ENCODE results near the gene FBXO47.
"Not testable (repeated sequence)": the region's sequence is repeated elsewhere in the genome, so short reads cannot be mapped to it uniquely, and the experiment has no call there.

Gene FBXO47

DNA sequence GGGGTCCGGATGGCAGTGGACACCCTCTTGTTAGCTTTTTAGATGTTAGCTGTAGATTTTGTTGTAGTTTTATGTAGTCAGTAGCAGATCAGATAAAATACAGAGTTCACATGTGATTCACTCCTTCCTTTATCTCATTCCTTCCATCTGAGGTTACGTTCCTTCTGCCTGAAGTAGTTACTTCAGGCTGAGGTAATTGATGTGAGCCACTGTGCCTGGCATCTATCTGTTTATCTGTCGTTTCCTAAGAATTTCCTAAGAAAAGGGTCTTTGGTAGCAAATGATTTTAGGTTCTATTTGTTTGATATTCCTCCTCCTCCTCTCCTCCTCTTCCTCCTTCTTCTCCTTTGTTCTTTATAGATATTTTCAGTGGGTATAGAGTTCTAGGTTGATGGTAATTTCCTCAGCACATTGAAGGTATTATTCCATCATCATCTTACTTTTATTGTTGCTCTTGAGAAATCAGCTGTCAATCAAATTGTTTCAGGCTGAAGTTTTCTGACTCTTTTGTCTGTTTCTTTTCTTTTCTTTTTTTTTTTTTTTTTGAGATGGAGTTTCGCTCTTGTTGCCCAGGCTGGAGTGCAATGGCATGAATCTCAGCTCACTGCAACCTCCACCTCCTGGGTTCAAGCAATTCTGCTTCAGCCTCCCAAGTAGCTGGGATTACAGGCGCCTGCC lies 29.6 kb upstream of the FBXO47 start:
- TF ChIP-seq, protein P1, sequence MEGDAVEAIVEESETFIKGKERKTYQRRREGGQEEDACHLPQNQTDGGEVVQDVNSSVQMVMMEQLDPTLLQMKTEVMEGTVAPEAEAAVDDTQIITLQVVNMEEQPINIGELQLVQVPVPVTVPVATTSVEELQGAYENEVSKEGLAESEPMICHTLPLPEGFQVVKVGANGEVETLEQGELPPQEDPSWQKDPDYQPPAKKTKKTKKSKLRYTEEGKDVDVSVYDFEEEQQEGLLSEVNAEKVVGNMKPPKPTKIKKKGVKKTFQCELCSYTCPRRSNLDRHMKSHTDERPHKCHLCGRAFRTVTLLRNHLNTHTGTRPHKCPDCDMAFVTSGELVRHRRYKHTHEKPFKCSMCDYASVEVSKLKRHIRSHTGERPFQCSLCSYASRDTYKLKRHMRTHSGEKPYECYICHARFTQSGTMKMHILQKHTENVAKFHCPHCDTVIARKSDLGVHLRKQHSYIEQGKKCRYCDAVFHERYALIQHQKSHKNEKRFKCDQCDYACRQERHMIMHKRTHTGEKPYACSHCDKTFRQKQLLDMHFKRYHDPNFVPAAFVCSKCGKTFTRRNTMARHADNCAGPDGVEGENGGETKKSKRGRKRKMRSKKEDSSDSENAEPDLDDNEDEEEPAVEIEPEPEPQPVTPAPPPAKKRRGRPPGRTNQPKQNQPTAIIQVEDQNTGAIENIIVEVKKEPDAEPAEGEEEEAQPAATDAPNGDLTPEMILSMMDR (IDR thresholded peaks at IDR 0.05; ENCODE audit: extremely low read depth, missing control alignments), result no peak
- no peak for DNase-seq (ENCODE audit: low spot score)

DNA sequence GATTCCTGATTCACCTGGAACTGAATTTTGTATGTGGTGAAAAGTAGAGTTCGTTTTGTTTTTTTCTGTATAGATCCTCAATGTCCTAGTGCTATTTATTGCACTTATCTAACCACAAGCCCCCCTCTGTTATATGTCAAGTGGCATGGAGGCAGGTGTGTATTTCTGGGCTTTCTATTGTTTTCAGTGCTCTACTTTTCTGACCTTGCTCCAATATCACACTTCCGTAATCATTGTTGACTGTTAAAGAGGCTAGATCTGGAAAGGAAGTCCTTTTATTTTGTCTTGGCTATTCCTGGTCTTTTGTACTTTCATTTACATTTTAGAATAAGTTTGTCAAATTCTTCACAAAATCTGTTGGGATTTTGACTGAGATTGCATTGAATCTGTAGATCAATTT lies 26.8 kb upstream of the FBXO47 start:
- DNase-seq (ENCODE audit: low spot score), result no peak
- TF ChIP-seq, protein P1 (IDR thresholded peaks at IDR 0.05; ENCODE audit: extremely low read depth, missing control alignments), result no peak

DNA sequence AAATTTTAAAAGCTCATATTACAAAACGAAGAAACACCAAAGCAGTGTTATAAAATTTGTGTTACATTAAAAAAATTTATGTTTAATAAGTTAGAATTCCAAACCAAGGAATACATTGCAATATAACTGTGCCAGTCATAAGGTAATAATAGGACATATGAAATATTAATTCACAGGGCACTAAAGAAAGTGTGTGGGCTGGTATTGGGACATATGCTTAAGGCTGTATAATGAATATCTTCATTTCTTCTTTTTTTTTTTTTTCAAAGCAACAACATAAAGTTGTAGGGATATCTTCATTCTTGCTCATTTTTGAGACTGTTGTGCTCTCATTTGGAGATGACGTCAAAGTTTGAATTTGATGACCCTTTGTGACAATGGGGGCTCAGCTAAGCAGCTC lies 17.5 kb upstream of the FBXO47 start:
- DNase-seq (ENCODE audit: low spot score), result no peak
- TF ChIP-seq, protein P1 (IDR thresholded peaks at IDR 0.05; ENCODE audit: extremely low read depth, missing control alignments), result no peak

DNA sequence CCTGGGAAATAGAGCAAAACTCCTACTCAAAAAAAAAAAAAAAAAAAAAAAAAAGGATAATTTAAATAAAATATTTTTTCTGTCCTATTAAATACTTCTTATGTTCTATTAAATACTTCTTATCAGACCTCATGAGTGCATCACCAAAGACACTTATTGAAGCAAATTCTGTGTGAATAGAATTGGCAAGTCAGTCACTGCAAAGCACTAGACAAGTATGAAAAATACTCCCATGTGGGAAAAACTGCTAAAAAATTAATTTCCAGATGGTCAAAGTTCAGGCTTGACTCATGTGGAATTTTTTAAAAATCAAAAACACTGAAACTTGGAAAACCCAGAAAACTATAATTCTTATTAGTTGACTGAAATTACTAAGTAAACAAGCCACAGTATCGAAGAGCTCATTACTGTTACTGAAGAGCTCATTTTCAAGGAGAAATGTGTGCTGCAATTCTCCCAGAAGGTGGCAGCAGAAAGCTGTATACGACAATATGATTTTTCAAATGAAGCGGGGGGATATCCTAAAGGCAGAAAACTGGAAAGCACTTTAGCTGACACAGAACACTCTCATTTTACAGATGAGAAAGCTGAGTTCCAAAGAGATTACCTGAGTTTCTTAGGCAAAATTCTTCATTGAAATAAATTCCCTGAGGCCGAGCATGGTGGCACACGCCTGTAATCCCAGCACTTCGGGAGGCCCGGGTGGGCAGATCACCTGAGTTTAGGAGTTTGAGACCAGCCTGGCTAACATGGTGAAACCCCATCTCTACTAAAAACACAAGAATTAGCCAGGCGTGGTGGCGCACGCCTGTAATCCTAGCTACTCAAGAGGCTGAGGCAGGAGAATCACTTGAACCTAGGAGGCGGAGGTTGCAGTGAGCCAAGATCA lies 15.9 kb upstream of the FBXO47 start:
- TF ChIP-seq, protein P1 (IDR thresholded peaks at IDR 0.05; ENCODE audit: extremely low read depth, missing control alignments), result peak; percentile 71
- peak; percentile 72 for DNase-seq (ENCODE audit: low spot score)

DNA sequence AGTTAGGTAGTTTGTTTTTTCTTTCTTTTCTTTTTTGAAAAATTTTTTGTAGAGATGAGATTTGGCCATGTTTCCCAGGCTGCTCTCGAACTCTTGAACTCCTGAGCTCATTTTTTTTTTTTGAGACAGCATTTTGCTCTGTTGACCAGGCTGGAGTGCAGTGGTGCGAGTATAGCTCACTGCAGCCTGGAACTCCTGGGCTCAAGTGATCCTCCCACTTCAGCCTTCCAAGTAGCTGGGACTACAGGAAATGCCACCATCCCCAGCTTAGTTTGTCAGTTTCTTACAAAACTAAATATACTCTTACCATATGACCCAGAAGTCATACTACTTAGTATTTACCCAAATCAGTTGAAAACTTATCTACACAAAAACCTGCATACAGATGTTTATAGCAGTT lies 14.4 kb upstream of the FBXO47 start:
- TF ChIP-seq, protein P1 (IDR thresholded peaks at IDR 0.05; ENCODE audit: extremely low read depth, missing control alignments), result no peak
- DNase-seq (ENCODE audit: low spot score), result no peak

DNA sequence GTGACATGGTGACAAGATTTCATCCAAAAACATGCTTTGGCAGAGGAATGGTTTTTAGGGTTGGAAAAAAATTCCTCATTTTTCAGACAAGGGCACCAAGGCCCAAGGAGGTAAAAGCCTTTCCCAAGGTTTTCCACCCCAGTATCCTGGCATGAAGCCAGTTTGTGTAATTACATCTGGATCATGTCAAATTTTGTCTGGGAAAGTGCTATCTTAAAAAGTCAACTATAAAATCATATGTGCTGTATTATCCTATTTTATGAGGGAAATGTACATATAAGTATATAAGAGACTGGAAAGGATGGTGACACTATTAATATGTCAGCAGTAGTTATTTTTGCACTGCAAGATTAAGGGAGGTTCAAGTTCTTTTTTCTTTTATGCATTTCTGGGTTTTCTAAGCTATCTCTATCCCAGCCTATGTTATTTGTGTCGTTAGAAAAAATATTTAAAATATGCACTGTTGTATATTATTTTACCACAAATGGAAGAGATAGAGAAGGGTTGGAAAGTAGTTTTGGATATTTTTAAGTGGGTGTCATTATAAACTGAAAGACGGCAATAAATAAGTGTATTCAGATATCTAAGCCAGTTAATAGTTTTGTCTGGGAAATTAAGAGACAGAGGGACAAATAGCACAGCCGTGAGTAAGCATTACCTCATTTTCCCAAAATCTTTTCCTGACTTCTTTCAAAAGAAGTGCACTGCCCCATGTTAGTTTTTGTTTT lies 13.5 kb upstream of the FBXO47 start:
- no peak for DNase-seq (ENCODE audit: low spot score)
- TF ChIP-seq, protein P1 (IDR thresholded peaks at IDR 0.05; ENCODE audit: extremely low read depth, missing control alignments), result no peak

DNA sequence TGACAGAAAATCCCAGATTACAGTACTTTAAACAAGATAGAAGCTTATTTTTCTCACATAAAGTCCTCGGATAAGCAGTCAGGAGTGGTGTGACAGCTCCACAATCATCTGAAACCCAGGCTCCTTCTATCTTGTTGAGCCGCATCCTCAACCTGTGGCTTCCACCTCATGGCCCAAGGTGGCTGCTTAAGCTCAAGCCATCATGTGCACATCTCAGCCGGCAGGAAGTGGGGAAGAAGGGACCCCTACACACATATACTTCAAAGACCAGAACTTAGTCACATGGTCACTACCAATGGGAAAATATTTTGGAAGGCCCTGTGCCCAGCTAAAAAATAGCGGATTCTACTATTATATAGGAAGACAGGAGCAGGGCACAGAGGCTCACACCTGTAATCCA lies 11.0 kb upstream of the FBXO47 start:
- TF ChIP-seq, protein P1 (IDR thresholded peaks at IDR 0.05; ENCODE audit: extremely low read depth, missing control alignments), result no peak

DNA sequence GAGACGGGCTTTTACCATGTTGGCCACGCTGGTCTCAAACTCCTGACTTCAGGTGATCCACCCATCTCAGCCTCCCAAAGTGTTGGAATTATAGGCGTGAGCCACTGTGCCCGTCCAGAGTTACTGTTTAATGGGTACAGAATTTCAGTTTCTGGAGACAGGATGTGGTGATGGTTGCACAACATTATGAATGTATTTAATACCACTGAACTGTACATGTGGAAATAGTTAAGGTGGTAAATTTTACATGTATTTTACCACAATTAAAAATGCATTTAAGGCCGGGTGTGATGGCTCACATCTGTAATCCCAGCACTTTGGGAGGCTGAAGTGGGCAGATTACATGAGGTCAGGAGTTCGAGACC lies 9.0 kb upstream of the FBXO47 start:
- DNase-seq (ENCODE audit: low spot score), result not testable (repeated sequence)

More for the DNA sequence above, 11.0 kb upstream of the FBXO47 start:
- no peak for DNase-seq (ENCODE audit: low spot score)
